ENCODE data around the gene MAP1LC3B.

Gene MAP1LC3B

DNA sequence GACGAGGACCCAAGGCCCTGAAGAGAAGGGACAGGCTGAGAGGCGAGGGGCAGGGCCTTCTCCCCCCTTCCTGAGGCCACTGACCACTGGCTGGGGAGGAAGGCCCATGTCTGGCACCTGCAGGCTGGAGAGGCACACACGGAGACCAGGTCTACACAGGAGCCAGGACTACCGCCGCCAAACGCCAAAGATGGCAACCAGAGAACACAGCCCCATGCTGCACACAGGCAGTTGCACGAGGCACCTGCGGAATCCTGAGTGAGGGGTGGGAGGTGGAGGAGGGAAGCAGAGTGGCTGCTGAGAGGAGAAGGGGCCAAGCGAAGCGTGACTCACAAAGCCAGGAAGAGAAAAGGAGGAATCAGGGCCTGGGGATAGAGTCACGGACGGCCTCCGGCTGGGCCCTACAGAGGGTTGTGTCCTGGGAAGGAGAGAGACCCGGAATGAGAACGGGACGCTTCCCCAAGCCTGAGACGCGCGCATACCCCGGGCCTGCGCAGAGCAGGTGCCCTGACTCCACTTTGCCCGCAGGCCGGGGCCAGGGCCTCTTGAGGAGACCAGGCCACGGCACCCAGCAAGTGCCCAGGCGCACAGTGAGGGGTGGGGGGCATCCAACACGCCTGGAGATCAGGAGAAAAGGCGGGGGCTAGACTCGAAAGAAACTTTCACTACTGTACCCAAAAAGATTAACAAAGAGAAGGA, 46.3 kb upstream of the MAP1LC3B start:
- DNase-seq (ENCODE audit: low spot score): no peak
- TF ChIP-seq, protein P1, sequence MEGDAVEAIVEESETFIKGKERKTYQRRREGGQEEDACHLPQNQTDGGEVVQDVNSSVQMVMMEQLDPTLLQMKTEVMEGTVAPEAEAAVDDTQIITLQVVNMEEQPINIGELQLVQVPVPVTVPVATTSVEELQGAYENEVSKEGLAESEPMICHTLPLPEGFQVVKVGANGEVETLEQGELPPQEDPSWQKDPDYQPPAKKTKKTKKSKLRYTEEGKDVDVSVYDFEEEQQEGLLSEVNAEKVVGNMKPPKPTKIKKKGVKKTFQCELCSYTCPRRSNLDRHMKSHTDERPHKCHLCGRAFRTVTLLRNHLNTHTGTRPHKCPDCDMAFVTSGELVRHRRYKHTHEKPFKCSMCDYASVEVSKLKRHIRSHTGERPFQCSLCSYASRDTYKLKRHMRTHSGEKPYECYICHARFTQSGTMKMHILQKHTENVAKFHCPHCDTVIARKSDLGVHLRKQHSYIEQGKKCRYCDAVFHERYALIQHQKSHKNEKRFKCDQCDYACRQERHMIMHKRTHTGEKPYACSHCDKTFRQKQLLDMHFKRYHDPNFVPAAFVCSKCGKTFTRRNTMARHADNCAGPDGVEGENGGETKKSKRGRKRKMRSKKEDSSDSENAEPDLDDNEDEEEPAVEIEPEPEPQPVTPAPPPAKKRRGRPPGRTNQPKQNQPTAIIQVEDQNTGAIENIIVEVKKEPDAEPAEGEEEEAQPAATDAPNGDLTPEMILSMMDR (IDR thresholded peaks at IDR 0.05; ENCODE audit: extremely low read depth, missing control alignments): no peak

DNA sequence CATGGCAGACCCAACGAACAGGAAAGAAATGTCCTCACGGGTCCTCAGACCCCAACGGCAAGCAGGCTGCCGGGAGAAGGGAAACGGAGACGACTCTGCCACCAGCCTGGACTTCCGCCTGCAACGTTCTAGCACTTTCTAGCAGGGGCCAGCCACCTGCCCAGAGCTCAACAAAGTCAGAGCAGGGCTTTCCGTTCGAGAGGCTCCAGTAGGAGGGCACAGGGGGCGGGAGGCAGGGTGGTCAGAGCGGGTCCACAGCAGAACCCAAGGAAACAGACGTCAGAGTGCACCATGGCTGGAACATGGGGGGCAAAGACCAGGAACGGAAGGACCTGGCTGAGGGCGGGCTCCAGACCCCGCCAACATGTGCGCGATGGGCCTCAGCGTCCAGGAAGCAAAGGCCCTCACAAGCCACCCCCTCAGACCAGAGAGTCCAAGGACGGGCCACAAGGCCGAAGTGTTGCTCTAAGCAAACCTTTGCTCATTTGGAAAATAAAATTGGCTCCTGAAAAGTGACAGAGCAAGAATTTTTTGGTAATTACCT, 45.5 kb upstream of the MAP1LC3B start:
- no peak for DNase-seq (ENCODE audit: low spot score)
- TF ChIP-seq, protein P1 (IDR thresholded peaks at IDR 0.05; ENCODE audit: extremely low read depth, missing control alignments): no peak

GRCh38 chr16:87347932-87348615, 44.1 kb upstream of the MAP1LC3B start:
- TF ChIP-seq, protein P1 (IDR thresholded peaks at IDR 0.05; ENCODE audit: extremely low read depth, missing control alignments): no peak
- no peak for DNase-seq (ENCODE audit: low spot score)

GRCh38 chr16:87348616-87349157, 43.4 kb upstream of the MAP1LC3B start:
- TF ChIP-seq, protein P1 (IDR thresholded peaks at IDR 0.05; ENCODE audit: extremely low read depth, missing control alignments): no peak
- no peak for DNase-seq (ENCODE audit: low spot score)

GRCh38 chr16:87350031-87350430, 42.1 kb upstream of the MAP1LC3B start:
- DNase-seq (ENCODE audit: low spot score): no peak
- TF ChIP-seq, protein P1 (IDR thresholded peaks at IDR 0.05; ENCODE audit: extremely low read depth, missing control alignments): no peak

GRCh38 chr16:87350681-87351319, 41.3 kb upstream of the MAP1LC3B start:
- TF ChIP-seq, protein P1 (IDR thresholded peaks at IDR 0.05; ENCODE audit: extremely low read depth, missing control alignments): no peak
- no peak for DNase-seq (ENCODE audit: low spot score)

Data from GM20000 (cell line).